Spleen (tissue), 11 donors: ENCODE data around the gene B3GALNT1. TPM values are rescaled to one million over a fixed set of nuclear protein-coding genes. Genes with fewer than 3 reads are reported as not detected.

ENCODE experiments used
- DNase-seq: peaks from one replicate; pipeline ENCODE4 v3.0.0-alpha.2; 2020
- H3K27ac ChIP-seq, 8 donors: fragments of 200-600 bp; sonication (generic) in 7 of 8; 1 replicate in 4 of 8; 2 replicates in 4 of 8; pipeline versions ENCODE4 v1.5.0 to v1.8.0; 2016 to 2021; ENCODE audit warnings: inconsistent platforms in 4 of 8, mild to moderate bottlenecking in 4 of 8, moderate library complexity in 1 of 8
- H3K27me3 ChIP-seq, 7 donors: fragments of 200-600 bp; sonication (generic) in 6 of 7; replicated peaks in 1 of 7; 1 replicate in 4 of 7; 2 replicates in 3 of 7; pipeline versions ENCODE4 v1.5.0 to v1.8.0; 2016 to 2021; ENCODE audit warnings: inconsistent platforms in 3 of 7, mild to moderate bottlenecking in 1 of 7
- H3K36me3 ChIP-seq, 6 donors: fragments of 200-600 bp; sonication (generic) in 5 of 6; 1 replicate in 4 of 6; 2 replicates in 2 of 6; pipeline versions ENCODE4 v1.5.0 to v1.8.0; 2016 to 2021; ENCODE audit warnings: inconsistent platforms in 2 of 6
- H3K4me1 ChIP-seq, 6 donors: fragments of 200-600 bp; sonication (generic) in 5 of 6; 1 replicate in 3 of 6; 2 replicates in 3 of 6; pipeline versions ENCODE4 v1.5.0 to v1.8.0; 2016 to 2021; ENCODE audit warnings: inconsistent platforms in 3 of 6
- H3K4me3 ChIP-seq, 8 donors: fragments of 200-600 bp; sonication (generic) in 7 of 8; 1 replicate in 4 of 8; 2 replicates in 4 of 8; pipeline versions ENCODE4 v1.5.0 to v1.8.0; 2016 to 2021; ENCODE audit warnings: inconsistent platforms in 4 of 8, mild to moderate bottlenecking in 4 of 8, moderate library complexity in 2 of 8
- H3K9me3 ChIP-seq, 8 donors: fragments of 200-600 bp; sonication (generic) in 7 of 8; 1 replicate in 4 of 8; 2 replicates in 4 of 8; pipeline versions ENCODE4 v1.5.0 to v1.8.0; 2016 to 2021; ENCODE audit warnings: inconsistent platforms in 4 of 8
- POLR2A ChIP-seq, 3 donors: fragments of 450-650 bp; IDR thresholded peaks; one replicate each; pipeline ENCODE4 v1.5.1; 2017; ENCODE audit warnings: antibody characterized with exemption in 3 of 3, mild to moderate bottlenecking in 1 of 3
- POLR2AphosphoS5 ChIP-seq, 3 donors: sonication (generic); formaldehyde crosslinking; IDR thresholded peaks; one replicate each; pipeline ENCODE4 v1.5.1; 2017; ENCODE audit warnings: antibody characterized with exemption in 3 of 3
- WGBS, 5 donors: extraction: QIAGEN DNeasy Blood & Tissue Kit in 3 of 5; methylation state at CpG; one replicate each; pipeline versions ENCODE4 v1.1.5 to v1.1.7; 2013 to 2018; 5-methylcytosine and 5-hydroxymethylcytosine counted together
- intact Hi-C: fragments of 100-400 bp; cut with DNase I; formaldehyde crosslinking; loops from one replicate; pipeline ENCODE4 v1.15.0; 2023; ENCODE audit warnings: low total_unique reads
- polyA plus RNA-seq, 3 donors: library from polyadenylated mRNA; stranded (reverse); fragments of 200-250 nt; gene quantifications; one replicate each; pipeline ENCODE4 v1.2.1, GENCODE V29; 2013
- total RNA-seq, 7 donors: library from RNA; depleted of rRNA in 3 of 7; stranded (reverse); fragments of >200 nt in 3 of 7; fragmentation: NEBNext Ultra II Directional in 4 of 7; extraction: Animal tissue kit (Norgen Biotek cat#: 25700) in 4 of 7; gene quantifications; one replicate each; pipeline versions ENCODE4 v1.1.0 to v1.2.1, GENCODE V29; 2016 to 2021
- TF ChIP-seq, protein P1 (sequence below), 11 experiments: fragments of 200-600 bp in 7 of 11; fragments of 450-650 bp in 4 of 11; sonication (generic) in 4 of 11; IDR thresholded peaks in 8 of 11; conservative IDR thresholded peaks in 3 of 11; 1 replicate in 7 of 11; 2 replicates in 4 of 11; pipeline versions ENCODE4 v1.4.0 to v1.8.0; 2016 to 2021; ENCODE audit warnings: antibody characterized with exemption in 11 of 11, inconsistent platforms in 4 of 11, mild to moderate bottlenecking in 1 of 11
- donor health status: healthy with polysubstance abuse.
- donor health status: DM: no; HTN: no; CAD: no; lungs with moderate emphysema.
- donor health status: DM: no; HTN: no; CAD: no.
- donor health status: Bipolar disorder and iron deficiency.
- donor health status: healthy.
- donor health status: DM: no; HTN: no; CAD: no.
- donor health status: DM: yes; HTN: yes; CAD: no.

Gene B3GALNT1
- total and polyA plus RNA-seq, 10 donors = 2.4 to 10.9 (median 8.2) TPM

DNA sequence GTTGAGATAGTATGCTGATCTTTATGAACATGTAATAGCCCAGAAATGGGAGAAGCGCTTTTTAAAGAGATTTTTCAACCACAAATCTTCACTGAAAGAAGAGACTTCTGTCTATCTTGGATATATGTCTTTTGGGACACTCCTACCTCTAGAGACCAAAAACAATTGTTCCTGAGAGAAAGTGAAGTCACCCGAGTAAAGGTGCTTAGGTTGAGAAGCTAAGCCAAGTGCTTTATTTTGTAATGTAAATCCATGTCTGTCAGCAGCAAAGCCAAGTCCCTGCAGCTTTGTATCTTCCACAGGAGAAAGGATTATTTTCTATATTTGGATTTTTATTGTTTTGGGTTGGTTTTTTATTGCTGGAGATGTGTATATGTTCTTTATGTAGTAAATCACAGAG is 32.1 kb upstream of the B3GALNT1 start:
- peaks cover 0 to 6% (median 0%) of the 10 kb centered on the region in 8 donors for H3K9me3 ChIP-seq
- H3K4me3 ChIP-seq = no peak overlapping the region
- intact Hi-C loops = no loop called here
- DNase-seq = no peak
- TF ChIP-seq POLR2AphosphoS5 (IDR thresholded peaks at IDR 0.05) (no peak), POLR2A (IDR thresholded peaks at IDR 0.05) (no peak)
- TF ChIP-seq, protein P1, sequence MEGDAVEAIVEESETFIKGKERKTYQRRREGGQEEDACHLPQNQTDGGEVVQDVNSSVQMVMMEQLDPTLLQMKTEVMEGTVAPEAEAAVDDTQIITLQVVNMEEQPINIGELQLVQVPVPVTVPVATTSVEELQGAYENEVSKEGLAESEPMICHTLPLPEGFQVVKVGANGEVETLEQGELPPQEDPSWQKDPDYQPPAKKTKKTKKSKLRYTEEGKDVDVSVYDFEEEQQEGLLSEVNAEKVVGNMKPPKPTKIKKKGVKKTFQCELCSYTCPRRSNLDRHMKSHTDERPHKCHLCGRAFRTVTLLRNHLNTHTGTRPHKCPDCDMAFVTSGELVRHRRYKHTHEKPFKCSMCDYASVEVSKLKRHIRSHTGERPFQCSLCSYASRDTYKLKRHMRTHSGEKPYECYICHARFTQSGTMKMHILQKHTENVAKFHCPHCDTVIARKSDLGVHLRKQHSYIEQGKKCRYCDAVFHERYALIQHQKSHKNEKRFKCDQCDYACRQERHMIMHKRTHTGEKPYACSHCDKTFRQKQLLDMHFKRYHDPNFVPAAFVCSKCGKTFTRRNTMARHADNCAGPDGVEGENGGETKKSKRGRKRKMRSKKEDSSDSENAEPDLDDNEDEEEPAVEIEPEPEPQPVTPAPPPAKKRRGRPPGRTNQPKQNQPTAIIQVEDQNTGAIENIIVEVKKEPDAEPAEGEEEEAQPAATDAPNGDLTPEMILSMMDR (IDR thresholded peaks at IDR 0.05 in 8 of 11, conservative IDR thresholded peaks at IDR 0.05 in 3 of 11) = no peak
- H3K27me3 ChIP-seq = no peaks in the 10 kb centered on the region
- no peak overlapping the region for H3K27ac ChIP-seq
- no peaks in the 10 kb centered on the region for H3K36me3 ChIP-seq
- H3K4me1 ChIP-seq = no peaks in the 10 kb centered on the region
- WGBS, 5 donors = 88 to 94% (median 89%) methylated on average over 2 of the region's 2 CpGs

DNA sequence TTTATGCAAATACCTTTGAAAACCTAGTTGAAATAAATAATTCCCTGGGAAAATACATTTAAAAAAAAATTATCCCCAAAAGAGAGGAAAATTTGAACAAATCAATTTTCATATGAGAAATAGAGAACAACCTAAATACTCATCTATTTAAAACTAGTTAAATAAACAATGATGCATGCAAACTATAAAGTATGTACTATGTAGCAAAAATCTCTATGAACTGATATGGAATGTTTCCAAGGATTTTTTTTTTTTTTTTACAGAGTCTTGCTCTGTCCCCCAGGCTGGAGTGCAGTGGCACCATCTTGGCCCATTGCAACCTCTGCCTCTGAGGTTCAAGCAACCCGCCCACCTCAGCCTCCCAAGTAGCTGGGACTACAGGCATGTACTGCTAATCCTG is 27.2 kb upstream of the B3GALNT1 start:
- H3K4me3 ChIP-seq = no peak overlapping the region
- intact Hi-C loops = no loop called here
- no peak for DNase-seq
- H3K9me3 ChIP-seq = no peaks in the 10 kb centered on the region
- WGBS, 5 donors = 83 to 100% (median 90%) methylated on average over 1 of the region's 1 CpG
- H3K27me3 ChIP-seq = no peaks in the 10 kb centered on the region
- no peak overlapping the region for H3K27ac ChIP-seq
- H3K36me3 ChIP-seq = no peaks in the 10 kb centered on the region
- TF ChIP-seq POLR2AphosphoS5 (IDR thresholded peaks at IDR 0.05) = no peak
- no peak for TF ChIP-seq POLR2A (IDR thresholded peaks at IDR 0.05)
- TF ChIP-seq, protein P1 (IDR thresholded peaks at IDR 0.05 in 8 of 11, conservative IDR thresholded peaks at IDR 0.05 in 3 of 11) = no peak
- no peaks in the 10 kb centered on the region for H3K4me1 ChIP-seq

DNA sequence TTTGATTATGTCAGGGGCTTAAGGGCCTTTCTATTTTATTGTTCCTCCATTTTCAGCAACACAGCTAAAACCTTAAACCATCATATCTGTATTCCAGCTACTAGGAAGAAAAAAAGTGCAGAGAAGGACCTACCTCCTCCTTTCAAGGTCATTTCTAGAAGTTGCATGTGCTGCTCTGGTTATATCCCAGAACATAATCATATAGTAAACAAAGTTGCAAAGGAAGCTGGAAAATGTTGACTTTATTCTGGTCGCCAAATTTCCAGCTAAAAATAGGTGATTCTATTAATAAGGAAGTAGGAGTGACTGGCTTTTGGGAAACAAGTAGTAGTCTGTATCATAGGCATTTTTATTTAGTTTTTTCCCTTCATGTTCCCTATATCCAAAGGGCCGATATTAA is 21.3 kb upstream of the B3GALNT1 start:
- Histone ChIP-seq H3K36me3 (no peaks in the 10 kb centered on the region), H3K9me3 (peaks cover 0 to 42% (median 32%) of the 10 kb centered on the region in 8 donors), H3K4me3 (no peak overlapping the region), H3K27ac (no peak overlapping the region), H3K4me1 (no peaks in the 10 kb centered on the region), H3K27me3 (no peaks in the 10 kb centered on the region)
- DNase-seq = no peak
- WGBS, 5 donors = 57 to 92% (median 73%) methylated on average over 2 of the region's 2 CpGs
- TF ChIP-seq POLR2A (IDR thresholded peaks at IDR 0.05) (no peak), POLR2AphosphoS5 (IDR thresholded peaks at IDR 0.05) (no peak)
- TF ChIP-seq, protein P1 (IDR thresholded peaks at IDR 0.05 in 8 of 11, conservative IDR thresholded peaks at IDR 0.05 in 3 of 11) = no peak
- intact Hi-C loops = no loop called here

DNA sequence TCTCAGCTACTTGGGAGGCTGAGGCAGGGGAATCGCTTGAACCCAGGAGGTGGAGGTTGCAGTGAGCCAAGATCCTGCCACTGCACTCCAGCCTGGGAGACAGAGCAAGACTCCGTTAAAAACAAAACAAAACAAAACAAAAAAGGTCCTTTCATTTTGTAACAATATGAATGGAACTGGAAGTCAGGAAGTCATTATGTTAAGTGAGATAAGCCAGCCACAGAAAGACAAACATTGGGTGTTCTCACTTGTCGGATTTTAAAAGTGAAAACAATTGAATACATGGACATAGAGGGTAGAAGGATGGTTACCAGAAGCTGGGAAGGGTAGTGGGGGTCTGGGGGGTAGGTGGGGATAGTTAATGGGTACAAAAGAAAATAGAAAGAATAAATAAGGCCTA is 12.5 kb upstream of the B3GALNT1 start:
- Histone ChIP-seq H3K27ac (no peak overlapping the region), H3K4me3 (no peak overlapping the region), H3K27me3 (no peaks in the 10 kb centered on the region), H3K36me3 (no peaks in the 10 kb centered on the region), H3K9me3 (peaks cover 4 to 67% (median 49%) of the 10 kb centered on the region in 8 donors), H3K4me1 (no peaks in the 10 kb centered on the region)
- DNase-seq = no peak
- 62 to 85% (median 70%) methylated on average over 3 of the region's 3 CpGs for WGBS, 5 donors
- intact Hi-C loops = no loop called here
- TF ChIP-seq POLR2A (IDR thresholded peaks at IDR 0.05) = no peak
- TF ChIP-seq, protein P1 (IDR thresholded peaks at IDR 0.05 in 8 of 11, conservative IDR thresholded peaks at IDR 0.05 in 3 of 11) = no peak
- no peak for TF ChIP-seq POLR2AphosphoS5 (IDR thresholded peaks at IDR 0.05)
